Measurements from ENCODE around the gene EHD4.

- no peak for TF ChIP-seq CTCF (IDR thresholded peaks at IDR 0.05; ENCODE audit: low read length)
- TF ChIP-seq EZH2 (optimal IDR thresholded peaks at IDR 0.05; ENCODE audit: low read depth, low read length): no peak
- TF ChIP-seq EZH2phosphoT487 (IDR thresholded peaks at IDR 0.05; ENCODE audit: low read length): no peak
Measured at GRCh38 chr15:41983621-41984571, 11.5 kb upstream of the EHD4 start.

All from MM.1S (cell line).